Nephron (organoid): ENCODE measurements around the gene PDZRN4.
A peak's percentile ranks its signal among the peaks of the same experiment; 100 is the strongest.
"Not testable (repeated sequence)": the region's sequence is repeated elsewhere in the genome, so short reads cannot be mapped to it uniquely, and the experiment has no call there.

Experiments used
- H3K27ac Mint-ChIP-seq, 3 experiments: 2 replicates each; pipeline ENCODE4 v1.8.0; 2020; ENCODE audit warnings: mixed read lengths in 3 of 3, mild to moderate bottlenecking in 2 of 3, moderate library complexity in 1 of 3
- H3K27me3 Mint-ChIP-seq: 2 replicates; pipeline ENCODE4 v1.8.0; 2021; ENCODE audit warnings: low read depth, mild to moderate bottlenecking, moderate library complexity, mixed read lengths
- H3K36me3 Mint-ChIP-seq: 2 replicates; pipeline ENCODE4 v1.8.0; 2020; ENCODE audit warnings: low read depth, mixed read lengths
- H3K4me1 Mint-ChIP-seq: 2 replicates; pipeline ENCODE4 v1.8.0; 2020; ENCODE audit warnings: mixed read lengths
- H3K4me3 Mint-ChIP-seq, 3 experiments: 2 replicates each; pipeline ENCODE4 v1.8.0; 2020; ENCODE audit warnings: mild to moderate bottlenecking in 3 of 3, mixed read lengths in 3 of 3, moderate library complexity in 2 of 3
- H3K9me3 Mint-ChIP-seq: 2 replicates; pipeline ENCODE4 v1.8.0; 2020; ENCODE audit warnings: mixed read lengths
- TF ChIP-seq, protein P1 (sequence below), 3 experiments: fragments of 200-600 bp; sonication (generic); IDR thresholded peaks; one replicate each; pipeline ENCODE4 v1.5.0; 2021; ENCODE audit warnings: antibody characterized with exemption in 3 of 3; ENCODE audit not compliant: unreplicated experiment in 3 of 3

Gene PDZRN4

DNA sequence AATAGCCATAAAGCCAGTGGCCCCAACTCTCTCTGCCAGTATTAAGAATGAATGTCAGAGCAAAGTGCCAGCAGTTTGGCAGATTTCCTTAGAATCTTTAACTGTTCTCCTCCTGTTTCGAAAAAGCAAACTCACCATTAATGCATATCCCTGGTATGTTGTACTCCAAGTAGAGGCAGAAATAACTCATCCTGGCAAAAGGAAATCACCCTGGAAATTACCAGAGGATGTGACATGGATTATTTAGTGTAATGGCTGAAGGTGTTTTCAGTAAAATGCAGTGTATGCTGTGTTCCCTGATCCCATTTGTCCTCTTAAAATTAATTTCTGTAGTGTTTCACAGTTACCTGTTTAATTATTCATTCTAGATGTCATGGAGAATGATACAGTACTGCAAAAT is 105.3 kb downstream of the PDZRN4 start:
- TF ChIP-seq, protein P1, sequence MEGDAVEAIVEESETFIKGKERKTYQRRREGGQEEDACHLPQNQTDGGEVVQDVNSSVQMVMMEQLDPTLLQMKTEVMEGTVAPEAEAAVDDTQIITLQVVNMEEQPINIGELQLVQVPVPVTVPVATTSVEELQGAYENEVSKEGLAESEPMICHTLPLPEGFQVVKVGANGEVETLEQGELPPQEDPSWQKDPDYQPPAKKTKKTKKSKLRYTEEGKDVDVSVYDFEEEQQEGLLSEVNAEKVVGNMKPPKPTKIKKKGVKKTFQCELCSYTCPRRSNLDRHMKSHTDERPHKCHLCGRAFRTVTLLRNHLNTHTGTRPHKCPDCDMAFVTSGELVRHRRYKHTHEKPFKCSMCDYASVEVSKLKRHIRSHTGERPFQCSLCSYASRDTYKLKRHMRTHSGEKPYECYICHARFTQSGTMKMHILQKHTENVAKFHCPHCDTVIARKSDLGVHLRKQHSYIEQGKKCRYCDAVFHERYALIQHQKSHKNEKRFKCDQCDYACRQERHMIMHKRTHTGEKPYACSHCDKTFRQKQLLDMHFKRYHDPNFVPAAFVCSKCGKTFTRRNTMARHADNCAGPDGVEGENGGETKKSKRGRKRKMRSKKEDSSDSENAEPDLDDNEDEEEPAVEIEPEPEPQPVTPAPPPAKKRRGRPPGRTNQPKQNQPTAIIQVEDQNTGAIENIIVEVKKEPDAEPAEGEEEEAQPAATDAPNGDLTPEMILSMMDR (IDR thresholded peaks at IDR 0.05; ENCODE audit: unreplicated experiment in 3 of 3): no peak
- H3K9me3 Mint-ChIP-seq: no peaks in the 10 kb centered on the region
- H3K4me3 Mint-ChIP-seq: no peak overlapping the region
- no peaks in the 10 kb centered on the region for H3K27me3 Mint-ChIP-seq
- H3K27ac Mint-ChIP-seq: peak overlapping the region in 1 of 3 experiments; percentile 83
- no peaks in the 10 kb centered on the region for H3K36me3 Mint-ChIP-seq
- peaks cover 13% of the 10 kb centered on the region for H3K4me1 Mint-ChIP-seq

DNA sequence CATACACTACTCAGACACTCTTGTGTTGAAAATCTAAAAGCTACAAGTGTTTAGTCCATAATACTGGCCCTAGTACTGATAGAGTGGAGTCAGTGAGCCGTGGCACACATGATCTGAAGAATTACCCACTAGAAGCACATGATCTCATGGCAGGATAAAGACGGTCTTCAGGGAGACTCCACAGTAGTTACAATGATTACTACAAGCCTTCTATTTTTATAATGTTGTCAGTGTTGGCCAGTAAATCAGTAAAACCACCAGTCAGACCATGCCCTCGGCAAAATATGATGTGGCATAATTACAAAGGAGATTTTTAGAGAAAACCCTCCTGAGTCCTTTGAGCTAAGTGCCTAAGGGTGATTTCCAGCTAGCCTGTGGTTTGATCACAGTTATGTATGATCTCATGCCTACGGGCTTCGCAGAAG is 114.9 kb downstream of the PDZRN4 start:
- Mint-ChIP-seq H3K4me3 (no peak overlapping the region), H3K9me3 (no peaks in the 10 kb centered on the region), H3K27ac (no peak overlapping the region), H3K4me1 (peaks cover 7% of the 10 kb centered on the region), H3K36me3 (no peaks in the 10 kb centered on the region), H3K27me3 (no peaks in the 10 kb centered on the region)
- TF ChIP-seq, protein P1 (IDR thresholded peaks at IDR 0.05; ENCODE audit: unreplicated experiment in 3 of 3): no peak

DNA sequence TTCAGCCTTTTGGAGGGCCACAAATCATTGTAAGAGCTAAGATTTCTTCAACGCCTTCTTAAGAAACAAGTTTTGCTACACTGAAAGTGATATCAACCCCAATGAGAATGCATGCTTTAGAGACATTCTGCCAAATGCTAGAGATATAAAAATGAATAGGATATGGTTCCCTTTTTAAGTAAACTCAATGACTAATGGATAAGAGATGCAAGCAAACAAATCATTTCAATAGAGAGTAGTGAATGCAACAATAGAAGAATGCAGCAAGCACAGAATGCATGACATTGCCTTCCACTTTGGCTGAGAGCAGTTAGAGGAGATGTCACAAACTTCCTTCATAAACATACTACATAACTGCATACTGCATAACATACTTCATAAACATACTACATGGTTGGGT is 116.4 kb downstream of the PDZRN4 start:
- H3K9me3 Mint-ChIP-seq: peaks cover 2% of the 10 kb centered on the region
- H3K4me1 Mint-ChIP-seq: peaks cover 7% of the 10 kb centered on the region
- H3K4me3 Mint-ChIP-seq: no peak overlapping the region
- TF ChIP-seq, protein P1 (IDR thresholded peaks at IDR 0.05; ENCODE audit: unreplicated experiment in 3 of 3): no peak
- no peak overlapping the region for H3K27ac Mint-ChIP-seq
- no peaks in the 10 kb centered on the region for H3K36me3 Mint-ChIP-seq
- no peaks in the 10 kb centered on the region for H3K27me3 Mint-ChIP-seq

DNA sequence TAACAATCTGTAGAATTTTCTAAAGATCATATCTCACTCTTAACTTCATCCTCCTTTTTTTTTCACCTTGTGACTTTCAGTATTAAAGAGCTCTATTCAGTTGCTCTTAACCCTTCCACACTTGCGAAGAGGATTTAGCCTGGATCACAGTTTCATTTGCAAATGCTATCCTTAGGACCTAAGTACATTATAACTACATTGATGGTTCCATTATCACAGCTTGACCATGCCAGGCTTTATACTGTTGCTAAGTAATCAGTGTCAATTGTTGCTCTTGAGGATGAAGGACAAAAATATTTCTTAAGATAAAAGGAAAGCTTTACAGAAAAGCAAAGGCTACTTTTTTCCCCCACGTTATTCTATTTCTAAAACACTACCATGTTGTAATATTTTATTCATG is 122.2 kb downstream of the PDZRN4 start:
- Mint-ChIP-seq H3K27me3 (no peaks in the 10 kb centered on the region), H3K4me1 (no peaks in the 10 kb centered on the region), H3K4me3 (no peak overlapping the region), H3K9me3 (peaks cover 2% of the 10 kb centered on the region), H3K27ac (no peak overlapping the region), H3K36me3 (no peaks in the 10 kb centered on the region)
- TF ChIP-seq, protein P1 (IDR thresholded peaks at IDR 0.05; ENCODE audit: unreplicated experiment in 3 of 3): no peak

DNA sequence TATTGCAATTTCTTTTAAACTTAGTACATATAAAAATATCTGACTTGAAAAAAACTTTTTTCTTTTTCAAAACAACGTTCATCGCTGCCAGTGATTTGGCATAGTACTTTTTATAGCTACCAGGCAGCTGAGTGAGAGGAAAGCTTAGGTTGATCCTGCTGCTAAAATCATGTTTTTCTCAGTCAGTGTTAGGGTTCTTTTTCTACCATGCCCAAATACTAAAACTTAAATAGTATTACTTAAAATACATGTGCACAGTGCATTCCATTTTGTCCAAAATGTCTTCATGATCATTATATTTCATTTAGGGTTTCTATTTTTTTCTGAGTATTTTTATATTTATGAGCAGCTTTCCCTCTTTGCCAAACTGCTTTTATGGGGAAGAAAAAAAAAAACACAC is 123.8 kb downstream of the PDZRN4 start:
- Mint-ChIP-seq H3K27me3 (no peaks in the 10 kb centered on the region), H3K27ac (no peak overlapping the region), H3K36me3 (no peaks in the 10 kb centered on the region)

DNA sequence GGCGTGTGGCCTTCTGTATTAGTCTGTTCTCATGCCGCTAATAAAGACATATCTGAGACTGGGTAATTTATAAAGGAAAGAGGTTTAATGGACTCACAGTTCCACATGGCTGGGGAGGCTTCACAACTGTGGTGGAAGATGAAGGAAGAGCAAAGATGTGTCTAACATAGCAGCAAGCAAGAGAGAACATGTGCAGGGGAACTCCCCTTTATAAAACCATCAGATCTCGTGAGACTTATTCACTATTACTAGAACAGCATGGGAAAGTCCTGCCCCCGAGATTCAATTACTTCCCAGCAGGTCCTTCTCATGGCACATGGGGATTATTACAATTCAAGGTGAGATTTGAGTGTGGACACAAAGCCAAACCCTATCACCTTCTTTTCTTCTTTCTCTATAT is 124.3 kb downstream of the PDZRN4 start:
- H3K27ac Mint-ChIP-seq, H3K9me3 Mint-ChIP-seq, H3K36me3 Mint-ChIP-seq, H3K27me3 Mint-ChIP-seq, H3K4me1 Mint-ChIP-seq, H3K4me3 Mint-ChIP-seq: not testable (repeated sequence)

More for the DNA sequence above, 123.8 kb downstream of the PDZRN4 start:
- TF ChIP-seq, protein P1 (IDR thresholded peaks at IDR 0.05; ENCODE audit: unreplicated experiment in 3 of 3): no peak
- Mint-ChIP-seq H3K4me1 (no peaks in the 10 kb centered on the region), H3K9me3 (peaks cover 2% of the 10 kb centered on the region), H3K4me3 (no peak overlapping the region)
